Measurements from ENCODE around the gene MSI2.
A peak's percentile ranks its signal among the peaks of the same experiment; 100 is the strongest.

The MSI2 gene

GRCh38 chr17:57344261-57344660, 87.9 kb downstream of the MSI2 start:
- DNase-seq (ENCODE audit: low spot score), result no peak

GRCh38 chr17:57349541-57350247, 93.4 kb downstream of the MSI2 start:
- DNase-seq (ENCODE audit: low spot score), result peak; percentile 82

- peak; percentile 64 for DNase-seq (ENCODE audit: low spot score)
Observed at GRCh38 chr17:57350266-57350665, 93.9 kb downstream of the MSI2 start.

- no peak for DNase-seq (ENCODE audit: low spot score)
Observed at GRCh38 chr17:57352665-57353175, 96.4 kb downstream of the MSI2 start.

GRCh38 chr17:57354673-57355072, 98.3 kb downstream of the MSI2 start:
- no peak for DNase-seq (ENCODE audit: low spot score)

- DNase-seq (ENCODE audit: low spot score), result no peak
Observed at GRCh38 chr17:57355090-57355859, 99.0 kb downstream of the MSI2 start.

GRCh38 chr17:57356153-57356718, 99.9 kb downstream of the MSI2 start:
- DNase-seq (ENCODE audit: low spot score), result no peak

GRCh38 chr17:57356719-57357391, 100.5 kb downstream of the MSI2 start:
- no peak for DNase-seq (ENCODE audit: low spot score)

GRCh38 chr17:57357392-57357784, 101.1 kb downstream of the MSI2 start:
- DNase-seq (ENCODE audit: low spot score), result peak; percentile 63

GRCh38 chr17:57357830-57358430, 101.6 kb downstream of the MSI2 start:
- DNase-seq (ENCODE audit: low spot score), result no peak

- DNase-seq (ENCODE audit: low spot score), result no peak
Observed at GRCh38 chr17:57360266-57360665, 103.9 kb downstream of the MSI2 start.

GRCh38 chr17:57362797-57363556, 106.7 kb downstream of the MSI2 start:
- DNase-seq (ENCODE audit: low spot score), result no peak

GRCh38 chr17:57363580-57363979, 107.3 kb downstream of the MSI2 start:
- DNase-seq (ENCODE audit: low spot score), result no peak

- DNase-seq (ENCODE audit: low spot score), result no peak
Observed at GRCh38 chr17:57363998-57364643, 107.8 kb downstream of the MSI2 start.

- no peak for DNase-seq (ENCODE audit: low spot score)
Observed at GRCh38 chr17:57365420-57365819, 109.1 kb downstream of the MSI2 start.

GRCh38 chr17:57366177-57366557, 109.8 kb downstream of the MSI2 start:
- DNase-seq (ENCODE audit: low spot score), result no peak

GRCh38 chr17:57366558-57367351, 110.4 kb downstream of the MSI2 start:
- no peak for DNase-seq (ENCODE audit: low spot score)

GRCh38 chr17:57368637-57369336, 112.5 kb downstream of the MSI2 start:
- no peak for DNase-seq (ENCODE audit: low spot score)

GRCh38 chr17:57369509-57369945, 113.2 kb downstream of the MSI2 start:
- no peak for DNase-seq (ENCODE audit: low spot score)
